ACC112 (cell line): ENCODE measurements around the gene PIP4P1.

Source experiments
- H2AFZ ChIP-seq: fragments of 200-600 bp; sonication (generic); one replicate; pipeline ENCODE4 v1.6.0; 2017; ENCODE audit warnings: antibody characterized with exemption, low read length; ENCODE audit not compliant: unreplicated experiment
- H3K27ac ChIP-seq: fragments of 200-600 bp; sonication (generic); 2 replicates; pipeline ENCODE4 v1.5.1; 2014; ENCODE audit warnings: low read depth, mild to moderate bottlenecking, antibody characterized with exemption, low read length, moderate library complexity
- H3K27me3 ChIP-seq: fragments of 200-600 bp; sonication (generic); 2 replicates; pipeline ENCODE4 v1.6.1; 2014; ENCODE audit warnings: mild to moderate bottlenecking, antibody characterized with exemption, low read length, moderate library complexity, mixed read lengths; ENCODE audit not compliant: insufficient read depth
- H3K36me3 ChIP-seq: fragments of 200-600 bp; sonication (generic); 2 replicates; pipeline ENCODE4 v1.6.1; 2016; ENCODE audit warnings: mild to moderate bottlenecking, antibody characterized with exemption, low read length, moderate library complexity, mixed read lengths; ENCODE audit not compliant: insufficient read depth
- H3K4me1 ChIP-seq: fragments of 200-600 bp; sonication (generic); one replicate; pipeline ENCODE4 v1.6.1; 2016; ENCODE audit warnings: low read length, mixed read lengths; ENCODE audit not compliant: insufficient read depth, unreplicated experiment, control insufficient read depth
- H3K4me3 ChIP-seq: fragments of 200-600 bp; sonication (generic); 2 replicates; pipeline ENCODE4 v1.5.1; 2014; ENCODE audit warnings: mild to moderate bottlenecking, low read depth, low read length
- H3K79me2 ChIP-seq: fragments of 200-600 bp; sonication (generic); one replicate; pipeline ENCODE4 v1.6.0; 2016; ENCODE audit warnings: low read length; ENCODE audit not compliant: control insufficient read depth, unreplicated experiment, insufficient read depth

PIP4P1 gene

DNA sequence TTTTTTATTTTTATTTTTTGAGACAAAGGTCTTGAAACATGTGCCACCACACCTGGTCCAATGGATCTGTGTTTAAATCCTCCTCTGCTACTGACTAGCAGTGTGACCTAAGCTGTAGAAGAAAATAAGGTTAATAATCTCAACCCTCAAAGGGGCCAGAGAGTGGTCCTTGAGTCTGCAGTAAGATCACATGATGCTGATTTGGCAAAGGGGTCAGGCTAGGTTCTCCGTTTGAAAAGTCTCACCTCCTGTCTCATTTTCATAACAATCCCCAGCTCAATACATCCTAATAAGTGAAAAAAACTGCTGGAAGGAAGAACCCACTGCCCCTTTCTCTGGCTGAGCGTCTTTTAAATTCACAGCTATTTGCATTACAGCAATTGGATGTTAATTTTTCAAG lies 40.0 kb downstream of the PIP4P1 start:
- H3K79me2 ChIP-seq = no peaks in the 10 kb centered on the region
- no peaks in the 10 kb centered on the region for H3K4me1 ChIP-seq
- H3K27ac ChIP-seq = no peak overlapping the region

DNA sequence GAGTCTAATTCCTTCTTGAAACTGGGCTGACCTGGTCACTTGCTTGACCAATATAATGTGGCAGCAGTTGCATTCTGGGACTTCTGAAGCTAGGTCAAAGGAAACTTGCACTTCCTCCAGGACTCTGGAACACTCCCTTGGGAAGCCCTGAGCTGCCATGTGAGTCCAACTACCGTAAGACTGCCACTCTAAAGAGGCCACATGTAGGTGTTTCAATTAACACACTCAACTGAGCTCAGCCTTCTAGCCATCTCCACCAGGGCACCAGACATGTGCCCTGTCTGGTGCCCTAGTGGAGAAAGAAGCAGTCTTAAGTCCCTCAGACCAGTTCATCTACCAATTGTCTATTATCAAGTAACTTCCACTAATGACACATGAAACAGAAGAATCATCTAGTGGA lies 41.8 kb downstream of the PIP4P1 start:
- Histone ChIP-seq H3K79me2 (no peaks in the 10 kb centered on the region), H3K4me1 (peaks cover 1% of the 10 kb centered on the region), H3K27me3 (no peaks in the 10 kb centered on the region), H2AFZ (no peak overlapping the region), H3K27ac (no peak overlapping the region), H3K4me3 (no peak overlapping the region), H3K36me3 (no peaks in the 10 kb centered on the region)

More for the DNA sequence above, 40.0 kb downstream of the PIP4P1 start:
- Histone ChIP-seq H3K27me3 (no peaks in the 10 kb centered on the region), H2AFZ (no peak overlapping the region), H3K4me3 (no peak overlapping the region), H3K36me3 (no peaks in the 10 kb centered on the region)

- H2AFZ ChIP-seq = no peak overlapping the region
- no peaks in the 10 kb centered on the region for H3K79me2 ChIP-seq
- H3K27ac ChIP-seq = no peak overlapping the region
- no peaks in the 10 kb centered on the region for H3K27me3 ChIP-seq
- no peak overlapping the region for H3K4me3 ChIP-seq
- peaks cover 8% of the 10 kb centered on the region for H3K4me1 ChIP-seq
- no peaks in the 10 kb centered on the region for H3K36me3 ChIP-seq
Observed at GRCh38 chr14:20418501-20418909, 42.7 kb downstream of the PIP4P1 start.

DNA sequence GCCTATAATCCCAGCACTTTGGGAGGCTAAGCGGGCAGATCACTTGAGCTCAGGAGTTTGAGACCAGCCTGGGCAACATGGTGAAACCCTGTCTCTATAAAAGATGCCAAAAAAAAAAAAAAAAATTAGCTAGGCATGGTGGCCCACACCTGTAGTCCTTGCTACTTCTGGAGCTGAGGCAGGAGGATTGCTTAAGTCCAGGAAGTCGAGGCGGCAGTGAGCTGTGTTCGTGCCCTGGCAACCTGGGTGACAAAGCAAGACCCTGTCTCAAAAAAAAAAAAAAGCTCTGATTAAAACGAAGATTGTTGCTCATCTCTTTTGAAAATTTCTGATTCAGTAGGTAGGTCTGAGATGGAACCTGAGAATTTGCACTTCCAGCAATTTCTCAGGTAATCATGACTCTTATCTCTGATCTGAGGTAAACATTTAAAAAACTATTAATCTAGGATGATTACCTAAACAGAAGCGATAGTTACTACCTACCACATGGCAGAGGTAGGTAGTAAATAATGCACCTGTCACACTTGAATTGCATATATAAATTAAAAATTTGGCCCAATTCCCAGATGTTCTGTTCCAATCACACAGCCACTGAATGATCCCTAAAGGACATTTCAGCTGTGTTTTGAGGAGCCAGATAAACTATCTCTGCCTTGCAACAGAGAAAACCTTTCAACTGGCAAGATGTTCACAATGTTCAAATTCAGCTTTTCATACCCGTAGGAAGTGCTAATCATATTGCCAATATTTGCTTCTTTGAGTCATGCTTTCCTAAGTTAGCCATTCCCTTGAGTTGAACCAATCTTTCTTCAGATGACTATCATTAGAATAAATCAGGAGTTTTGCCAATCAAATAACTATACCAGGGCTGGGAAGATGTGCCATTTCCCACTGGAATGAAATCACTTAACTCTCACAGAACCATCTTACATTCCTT lies 43.7 kb downstream of the PIP4P1 start:
- no peaks in the 10 kb centered on the region for H3K36me3 ChIP-seq
- H3K27ac ChIP-seq = no peak overlapping the region
- H3K4me1 ChIP-seq = peaks cover 8% of the 10 kb centered on the region
- no peaks in the 10 kb centered on the region for H3K27me3 ChIP-seq
- no peak overlapping the region for H3K4me3 ChIP-seq
- H2AFZ ChIP-seq = no peak overlapping the region
- H3K79me2 ChIP-seq = peaks cover 2% of the 10 kb centered on the region

DNA sequence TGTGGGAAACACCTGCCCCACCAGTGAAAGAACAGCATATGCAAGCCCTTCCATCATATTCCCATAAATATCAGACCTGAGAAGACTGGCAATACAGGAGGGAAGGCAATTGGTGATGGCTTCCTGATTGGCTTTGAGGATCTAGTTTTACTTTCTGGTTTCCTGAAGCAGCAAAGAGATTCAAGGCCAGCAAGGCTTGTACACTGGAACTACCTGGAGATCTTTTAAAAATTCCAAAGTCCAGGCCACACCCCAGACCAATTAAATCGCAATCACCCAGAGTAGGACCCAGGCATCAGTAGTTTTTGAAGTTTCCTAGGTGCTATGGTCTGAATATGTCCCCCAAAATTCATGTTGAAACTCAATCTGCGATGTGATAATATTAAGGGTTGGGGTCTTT lies 45.0 kb downstream of the PIP4P1 start:
- Histone ChIP-seq H3K4me3 (no peak overlapping the region), H3K27me3 (no peaks in the 10 kb centered on the region), H3K4me1 (peaks cover 14% of the 10 kb centered on the region), H3K79me2 (peaks cover 15% of the 10 kb centered on the region), H2AFZ (no peak overlapping the region), H3K27ac (no peak overlapping the region), H3K36me3 (no peaks in the 10 kb centered on the region)

DNA sequence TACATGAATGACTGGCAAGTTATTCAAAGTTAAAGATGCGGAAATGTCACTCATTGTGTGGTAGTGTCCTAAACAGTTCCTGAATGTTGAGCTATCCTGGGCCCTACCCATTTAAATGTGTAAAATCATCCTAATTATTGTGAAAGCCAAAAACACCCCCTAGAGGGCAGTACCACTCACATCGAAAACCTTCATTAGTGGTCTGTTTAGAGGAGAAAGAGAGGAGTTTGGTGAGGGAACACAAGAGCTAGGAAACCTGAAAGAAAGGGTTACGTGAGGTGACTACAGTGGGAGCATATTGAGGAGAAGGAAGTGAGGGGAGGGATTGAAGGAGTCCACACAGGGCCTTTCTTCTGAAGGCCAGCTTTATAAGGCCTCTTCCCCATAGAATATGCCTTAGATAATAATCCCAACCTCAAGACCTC lies 45.4 kb downstream of the PIP4P1 start:
- H3K4me1 ChIP-seq = peaks cover 14% of the 10 kb centered on the region
- peaks cover 19% of the 10 kb centered on the region for H3K79me2 ChIP-seq
- no peak overlapping the region for H3K27ac ChIP-seq
- no peaks in the 10 kb centered on the region for H3K27me3 ChIP-seq
- H3K4me3 ChIP-seq = no peak overlapping the region
- H2AFZ ChIP-seq = no peak overlapping the region
- H3K36me3 ChIP-seq = no peaks in the 10 kb centered on the region

- H3K4me1 ChIP-seq = peaks cover 23% of the 10 kb centered on the region
- H2AFZ ChIP-seq = peak overlapping the region; percentile 97
- H3K36me3 ChIP-seq = no peaks in the 10 kb centered on the region
- peak overlapping the region; percentile 97 for H3K4me3 ChIP-seq
- peaks cover 22% of the 10 kb centered on the region for H3K79me2 ChIP-seq
- peak overlapping the region; percentile 82 for H3K27ac ChIP-seq
- no peaks in the 10 kb centered on the region for H3K27me3 ChIP-seq
Observed at GRCh38 chr14:20413744-20414082, 47.5 kb downstream of the PIP4P1 start.

DNA sequence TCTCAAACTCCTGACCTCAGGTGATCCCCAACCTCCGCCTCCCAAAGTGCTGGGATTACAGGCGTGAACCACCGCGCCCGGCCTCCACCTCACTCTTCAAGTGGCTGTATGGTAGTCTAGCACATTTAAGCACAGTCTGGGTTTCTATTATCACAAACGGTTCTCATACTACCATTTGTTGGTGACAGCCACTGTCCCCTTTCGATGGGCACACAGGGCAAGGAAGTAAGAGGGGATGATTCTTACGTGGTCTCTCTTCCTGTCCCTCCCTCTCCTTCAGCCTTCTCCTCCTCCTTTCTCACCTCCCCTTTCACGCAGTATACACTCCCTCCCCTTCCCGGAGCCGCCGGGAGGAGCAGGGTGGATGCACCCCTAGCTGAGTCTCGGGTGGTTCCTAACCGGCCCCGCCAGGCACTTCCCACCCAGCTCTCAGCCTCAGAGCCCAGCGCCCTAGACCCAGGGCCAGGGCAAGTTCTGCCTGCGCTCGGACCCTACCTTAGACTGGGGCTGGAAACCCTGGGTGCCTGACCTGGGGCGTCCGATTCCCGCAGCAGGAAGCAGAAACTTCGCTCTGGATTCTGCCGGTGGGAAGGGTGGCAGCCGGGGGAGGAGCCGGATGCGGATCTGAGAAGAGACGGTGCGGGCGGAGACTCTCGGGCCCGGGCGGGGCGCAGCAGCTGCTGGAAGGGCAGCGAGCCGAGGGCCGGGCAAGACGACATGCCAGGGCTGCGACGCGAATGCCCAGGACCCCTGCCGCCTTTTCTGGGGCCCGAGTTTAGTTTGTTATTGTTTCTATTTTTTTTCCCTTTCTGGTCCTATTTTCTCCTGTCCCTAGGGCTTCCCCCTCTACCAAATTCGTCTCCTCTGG lies 48.1 kb downstream of the PIP4P1 start, which contains the start of gene TEP1:
Gene TEP1 (minus strand): TSS at position 626 of the 868 bp plus-strand sequence. CDS start 5,062 bp downstream, outside the sequence.
- H3K27ac ChIP-seq = peak within 1 kb of the TSS; percentile 82
- H3K4me3 ChIP-seq = peak within 1 kb of the TSS; percentile 97

GRCh38 chr14:20412411-20412810 lies 48.8 kb downstream of the PIP4P1 start:
- peak overlapping the region; percentile 97 for H3K4me3 ChIP-seq
- H3K27me3 ChIP-seq = no peaks in the 10 kb centered on the region
- peak overlapping the region; percentile 82 for H3K27ac ChIP-seq
- H3K79me2 ChIP-seq = peaks cover 27% of the 10 kb centered on the region
- peaks cover 23% of the 10 kb centered on the region for H3K4me1 ChIP-seq
- H3K36me3 ChIP-seq = peaks cover 9% of the 10 kb centered on the region; the same call in 1 of the 2 replicates
- H2AFZ ChIP-seq = peak overlapping the region; percentile 97

More for the DNA sequence above, 48.1 kb downstream of the PIP4P1 start, which contains the start of gene TEP1:
- Histone ChIP-seq H3K4me1 (peaks cover 23% of the 10 kb centered on the region), H2AFZ (peak within 1 kb of the TSS; percentile 97), H3K36me3 (peaks cover 2% of the 10 kb centered on the region; the same call in 1 of the 2 replicates), H3K79me2 (peaks cover 24% of the 10 kb centered on the region), H3K27me3 (no peaks in the 10 kb centered on the region)

GRCh38 chr14:20409226-20409625 lies 52.0 kb downstream of the PIP4P1 start:
- Histone ChIP-seq H3K27ac (no peak overlapping the region), H3K4me1 (peaks cover 20% of the 10 kb centered on the region), H3K79me2 (peaks cover 27% of the 10 kb centered on the region), H3K4me3 (no peak overlapping the region), H3K27me3 (no peaks in the 10 kb centered on the region), H2AFZ (no peak overlapping the region), H3K36me3 (peaks cover 9% of the 10 kb centered on the region; the same call in 1 of the 2 replicates)
